HL-60 (cell line): ENCODE results near the gene MYO1D.

Experiments used
- CTCF ChIP-seq: IDR thresholded peaks from one replicate; pipeline ENCODE4 v1.5.1; 2011; ENCODE audit warnings: low read length, control low read depth, inconsistent platforms; ENCODE audit not compliant: insufficient read depth
- GABPA ChIP-seq: IDR thresholded peaks from 2 replicates; pipeline ENCODE4 v1.6.1; 2012; ENCODE audit warnings: low read depth
- POLR2AphosphoS5 ChIP-seq: IDR thresholded peaks from 2 replicates; pipeline ENCODE4 v1.6.1; 2012; ENCODE audit warnings: low read depth
- SPI1 ChIP-seq: IDR thresholded peaks from 2 replicates; pipeline ENCODE4 v1.6.1; 2012; ENCODE audit warnings: low read depth, mild to moderate bottlenecking, borderline replicate concordance

DNA sequence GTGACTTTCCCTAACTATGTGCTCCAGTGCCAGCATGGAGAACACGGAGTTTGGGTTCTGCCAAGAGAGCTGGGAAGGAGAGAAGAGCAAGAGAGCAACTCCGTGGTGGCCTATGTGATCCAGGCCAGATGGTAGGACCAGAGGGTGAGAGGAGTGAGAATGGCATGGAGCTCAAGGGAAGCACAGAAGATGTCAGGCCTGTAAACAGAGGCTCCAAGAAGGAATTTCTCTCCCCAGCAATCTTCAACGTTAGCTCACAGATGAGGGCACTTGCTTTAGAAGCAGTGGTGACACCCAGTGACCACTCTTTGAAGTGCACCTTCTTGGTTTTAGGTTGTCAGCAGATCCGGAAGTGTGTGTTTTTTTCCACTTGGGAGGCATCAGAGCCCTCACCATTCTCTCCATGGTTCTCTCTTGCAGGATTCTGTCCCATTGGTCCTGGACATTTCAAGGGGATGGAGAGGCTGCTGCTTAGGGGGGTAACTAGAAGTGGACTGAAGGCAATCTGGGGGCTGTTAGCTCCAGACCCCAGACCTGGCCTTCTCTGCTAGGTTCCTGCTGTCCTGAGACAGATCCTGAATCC lies 33.0 kb upstream of the MYO1D start:
- peak; percentile 71 for TF ChIP-seq CTCF
- no peak for TF ChIP-seq SPI1
- no peak for TF ChIP-seq GABPA
- no peak for TF ChIP-seq POLR2AphosphoS5
